Bronchial epithelial cell (primary cell): Measurements from ENCODE around the gene BCL11B. TPM values are rescaled to one million over a fixed set of nuclear protein-coding genes. Genes with fewer than 3 reads are reported as not detected.

Experiments used
- DNase-seq: peaks from one replicate; pipeline ENCODE4 v3.0.0-alpha.2; 2010; ENCODE audit warnings: low read depth
- FAIRE-seq: peaks from 2 replicates; lab custom pipeline; 2011; peaks lifted over from hg19 to GRCh38; lab: Jason Lieb, UNC
- H3K27me3 ChIP-seq: 2 replicates; pipeline ENCODE4 v1.5.1; 2011; ENCODE audit warnings: low read length; ENCODE audit not compliant: control insufficient read depth, insufficient read depth
- H3K36me3 ChIP-seq: 2 replicates; pipeline ENCODE4 v1.5.1; 2011; ENCODE audit warnings: low read length; ENCODE audit not compliant: control insufficient read depth, insufficient read depth
- H3K4me3 ChIP-seq: 2 replicates; pipeline ENCODE4 v1.5.1; 2011; ENCODE audit warnings: mild to moderate bottlenecking, low read depth, low read length, control low read depth
- total RNA-seq: library from RNA; depleted of rRNA; stranded (reverse); fragments of >200 nt; gene quantifications from 2 replicates; pipeline ENCODE4 v1.2.1, GENCODE V29; 2014
- TF ChIP-seq, protein P1 (sequence below): IDR thresholded peaks from 2 replicates; pipeline ENCODE4 v1.5.1; 2011; ENCODE audit warnings: mild to moderate bottlenecking, moderate library complexity, low read length, control low read depth, inconsistent platforms; ENCODE audit not compliant: insufficient read depth, severe bottlenecking

BCL11B gene
- total RNA-seq, 1 donor from 2014 or later = 5.3 TPM

DNA sequence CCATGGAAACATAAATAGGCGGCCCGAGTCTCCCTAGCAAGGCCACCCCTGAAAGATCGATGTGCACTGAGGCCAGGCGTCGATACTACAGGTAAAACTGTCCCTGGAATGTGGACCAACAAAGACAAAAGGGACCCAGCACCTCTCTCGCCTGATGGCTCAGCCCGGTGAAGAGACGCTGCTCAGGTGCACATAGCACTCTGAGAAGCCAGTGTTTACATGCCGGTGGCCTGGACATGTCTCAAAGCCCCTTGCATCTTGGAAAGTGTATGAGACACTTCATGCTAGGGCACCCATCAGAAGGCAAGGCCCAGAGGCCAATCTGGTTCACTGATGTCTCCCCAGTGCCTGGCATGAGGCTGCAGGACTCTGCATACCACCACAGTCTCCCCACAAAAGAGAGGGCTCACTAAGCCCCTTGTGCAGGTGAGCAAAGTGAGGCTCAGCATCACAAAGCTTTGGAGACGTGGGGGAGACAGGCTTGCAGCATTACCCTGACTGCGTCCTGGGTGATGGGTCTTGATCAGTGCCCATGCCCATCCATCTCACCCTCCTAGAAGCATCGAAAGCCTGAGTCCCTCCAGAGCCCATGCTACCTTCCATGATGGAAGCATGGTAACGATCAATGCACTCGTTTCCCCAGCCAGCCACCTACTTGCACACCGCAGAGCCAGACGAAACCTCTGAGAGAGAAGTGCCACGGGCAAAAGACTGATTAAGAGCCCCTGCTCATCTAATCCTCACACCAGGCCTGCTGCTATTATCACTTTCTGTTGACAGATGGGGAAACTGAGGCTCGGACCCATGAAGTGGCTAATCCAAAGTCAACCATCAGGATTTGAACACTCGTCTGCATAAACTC, 16.1 kb downstream of the BCL11B start:
- TF ChIP-seq, protein P1, sequence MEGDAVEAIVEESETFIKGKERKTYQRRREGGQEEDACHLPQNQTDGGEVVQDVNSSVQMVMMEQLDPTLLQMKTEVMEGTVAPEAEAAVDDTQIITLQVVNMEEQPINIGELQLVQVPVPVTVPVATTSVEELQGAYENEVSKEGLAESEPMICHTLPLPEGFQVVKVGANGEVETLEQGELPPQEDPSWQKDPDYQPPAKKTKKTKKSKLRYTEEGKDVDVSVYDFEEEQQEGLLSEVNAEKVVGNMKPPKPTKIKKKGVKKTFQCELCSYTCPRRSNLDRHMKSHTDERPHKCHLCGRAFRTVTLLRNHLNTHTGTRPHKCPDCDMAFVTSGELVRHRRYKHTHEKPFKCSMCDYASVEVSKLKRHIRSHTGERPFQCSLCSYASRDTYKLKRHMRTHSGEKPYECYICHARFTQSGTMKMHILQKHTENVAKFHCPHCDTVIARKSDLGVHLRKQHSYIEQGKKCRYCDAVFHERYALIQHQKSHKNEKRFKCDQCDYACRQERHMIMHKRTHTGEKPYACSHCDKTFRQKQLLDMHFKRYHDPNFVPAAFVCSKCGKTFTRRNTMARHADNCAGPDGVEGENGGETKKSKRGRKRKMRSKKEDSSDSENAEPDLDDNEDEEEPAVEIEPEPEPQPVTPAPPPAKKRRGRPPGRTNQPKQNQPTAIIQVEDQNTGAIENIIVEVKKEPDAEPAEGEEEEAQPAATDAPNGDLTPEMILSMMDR = no peak
- no peak overlapping the region for H3K4me3 ChIP-seq
- peaks cover 3% of the 10 kb centered on the region for H3K36me3 ChIP-seq
- FAIRE-seq (peak; percentile 13), DNase-seq (no peak)
- H3K27me3 ChIP-seq = no peaks in the 10 kb centered on the region

DNA sequence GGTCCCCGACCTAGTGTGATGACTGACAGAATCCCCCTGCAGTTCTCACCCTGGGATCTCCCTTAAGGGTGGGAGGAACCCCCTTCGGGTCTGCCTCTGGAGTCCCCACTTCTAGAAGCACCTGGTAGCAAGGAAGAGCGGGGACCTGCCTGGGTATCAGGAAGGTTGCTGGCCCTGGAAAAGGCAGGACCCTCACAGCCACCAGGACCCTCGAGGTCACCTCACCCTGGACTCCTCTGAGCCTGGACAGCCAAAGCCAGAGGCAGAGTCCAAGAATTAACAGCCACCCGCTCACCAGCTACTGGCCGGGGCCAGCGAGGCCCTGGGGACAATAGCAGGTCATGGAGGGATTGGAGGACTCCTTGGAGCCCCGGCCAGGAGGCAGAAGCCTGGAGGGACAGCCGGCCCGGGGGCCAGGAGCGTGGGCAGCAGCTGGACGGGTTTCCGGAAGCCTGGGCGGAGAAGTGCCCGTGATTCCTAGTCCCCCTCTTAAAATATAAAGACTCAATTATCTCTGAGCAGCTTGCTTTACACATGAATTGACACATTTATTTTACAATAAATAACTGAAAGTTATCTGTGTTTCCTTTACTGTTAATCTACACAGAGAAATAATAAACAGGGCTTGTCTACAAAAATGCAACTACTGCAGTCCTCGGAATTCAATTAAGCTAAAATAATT, 17.5 kb downstream of the BCL11B start:
- Histone ChIP-seq H3K27me3 (no peaks in the 10 kb centered on the region), H3K36me3 (peaks cover 3% of the 10 kb centered on the region), H3K4me3 (no peak overlapping the region)
- TF ChIP-seq, protein P1 = no peak
- DNase-seq (no peak), FAIRE-seq (no peak)

DNA sequence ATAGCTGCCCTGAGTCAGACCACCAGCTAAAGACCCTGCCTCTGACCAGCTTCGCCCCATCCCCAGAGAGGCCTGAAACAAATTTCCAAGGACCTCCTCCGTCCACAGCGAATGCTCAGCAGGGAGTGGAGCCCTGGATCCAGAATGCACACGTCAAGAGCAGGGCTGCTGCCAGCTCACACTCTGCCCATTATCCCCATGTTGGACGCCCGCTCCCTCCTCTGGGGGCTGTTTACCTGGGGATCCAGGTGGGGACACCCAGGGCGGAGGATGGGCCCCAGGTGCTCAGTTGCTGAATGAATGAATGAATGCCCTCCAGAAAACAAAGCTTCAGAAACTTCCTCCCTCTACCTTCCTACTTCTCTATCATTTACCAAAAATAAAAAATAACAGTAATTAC, 18.1 kb downstream of the BCL11B start:
- DNase-seq = no peak
- FAIRE-seq = no peak
- Histone ChIP-seq H3K36me3 (peaks cover 4% of the 10 kb centered on the region), H3K27me3 (no peaks in the 10 kb centered on the region), H3K4me3 (no peak overlapping the region)
- TF ChIP-seq, protein P1 = no peak

- FAIRE-seq (no peak), DNase-seq (no peak)
- TF ChIP-seq, protein P1 = no peak
- peaks cover 6% of the 10 kb centered on the region for H3K36me3 ChIP-seq
- H3K27me3 ChIP-seq = no peaks in the 10 kb centered on the region
- no peak overlapping the region for H3K4me3 ChIP-seq
Observed at GRCh38 chr14:99252940-99253868, 18.8 kb downstream of the BCL11B start.

GRCh38 chr14:99252443-99252939, 19.5 kb downstream of the BCL11B start:
- FAIRE-seq (no peak), DNase-seq (no peak)
- Histone ChIP-seq H3K36me3 (peaks cover 6% of the 10 kb centered on the region), H3K27me3 (no peaks in the 10 kb centered on the region), H3K4me3 (no peak overlapping the region)
- TF ChIP-seq, protein P1 = no peak
